HUES48 (cell line): ENCODE results near the gene PDZRN3.

Experiments
- H3K27ac ChIP-seq: one replicate; pipeline ENCODE4 v1.7.0; 2013; ENCODE audit warnings: low read depth, low read length, inconsistent platforms
- H3K27me3 ChIP-seq: 2 replicates; pipeline ENCODE4 v1.6.1; 2013; ENCODE audit warnings: mild to moderate bottlenecking, low read length; ENCODE audit not compliant: control insufficient read depth, insufficient read depth
- H3K36me3 ChIP-seq: 2 replicates; pipeline ENCODE4 v1.6.1; 2013; ENCODE audit warnings: low read length; ENCODE audit not compliant: control insufficient read depth, insufficient read depth
- H3K4me1 ChIP-seq: 2 replicates; pipeline ENCODE4 v1.6.1; 2013; ENCODE audit warnings: mild to moderate bottlenecking, low read length; ENCODE audit not compliant: control insufficient read depth, insufficient read depth
- H3K4me3 ChIP-seq: 2 replicates; pipeline ENCODE4 v1.5.1; 2013; ENCODE audit warnings: mild to moderate bottlenecking, low read depth, low read length
- H3K9ac ChIP-seq: 2 replicates; pipeline ENCODE4 v1.6.1; 2013; ENCODE audit warnings: mild to moderate bottlenecking, low read depth, low read length, moderate library complexity
- H3K9me3 ChIP-seq: 2 replicates; pipeline ENCODE4 v1.6.1; 2013; ENCODE audit warnings: low read length; ENCODE audit not compliant: control insufficient read depth, insufficient read depth

PDZRN3 gene

GRCh38 chr3:73605861-73606260 is 18.9 kb downstream of the PDZRN3 start:
- Histone ChIP-seq H3K9me3 (no peaks in the 10 kb centered on the region), H3K27ac (no peak overlapping the region), H3K27me3 (no peaks in the 10 kb centered on the region), H3K4me1 (0 out of 2 replicates have a peak, but pooled peaks cover 5% of the 10 kb centered on the region), H3K9ac (no peak overlapping the region), H3K36me3 (no peaks in the 10 kb centered on the region), H3K4me3 (no peak overlapping the region)

- Histone ChIP-seq H3K27me3 (no peaks in the 10 kb centered on the region), H3K4me1 (0 out of 2 replicates have a peak, but pooled peaks cover 5% of the 10 kb centered on the region)
Observed at GRCh38 chr3:73605412-73605811, 19.3 kb downstream of the PDZRN3 start.

GRCh38 chr3:73604451-73604850 is 20.3 kb downstream of the PDZRN3 start:
- H3K9me3 ChIP-seq, result no peaks in the 10 kb centered on the region
- no peak overlapping the region for H3K27ac ChIP-seq
- 0 out of 2 replicates have a peak, but pooled peaks cover 5% of the 10 kb centered on the region for H3K4me1 ChIP-seq
- H3K9ac ChIP-seq, result no peak overlapping the region
- no peaks in the 10 kb centered on the region for H3K27me3 ChIP-seq
- H3K36me3 ChIP-seq, result no peaks in the 10 kb centered on the region
- H3K4me3 ChIP-seq, result no peak overlapping the region

More at GRCh38 chr3:73605412-73605811, 19.3 kb downstream of the PDZRN3 start:
- Histone ChIP-seq H3K4me3 (no peak overlapping the region), H3K9ac (no peak overlapping the region), H3K36me3 (no peaks in the 10 kb centered on the region), H3K27ac (no peak overlapping the region), H3K9me3 (no peaks in the 10 kb centered on the region)

- no peaks in the 10 kb centered on the region for H3K9me3 ChIP-seq
- H3K27me3 ChIP-seq, result no peaks in the 10 kb centered on the region
- H3K4me1 ChIP-seq, result 0 out of 2 replicates have a peak, but pooled peaks cover 5% of the 10 kb centered on the region
- no peak overlapping the region for H3K27ac ChIP-seq
- H3K4me3 ChIP-seq, result no peak overlapping the region
- H3K36me3 ChIP-seq, result no peaks in the 10 kb centered on the region
- no peak overlapping the region for H3K9ac ChIP-seq
Observed at GRCh38 chr3:73603762-73604171, 21.0 kb downstream of the PDZRN3 start.

DNA sequence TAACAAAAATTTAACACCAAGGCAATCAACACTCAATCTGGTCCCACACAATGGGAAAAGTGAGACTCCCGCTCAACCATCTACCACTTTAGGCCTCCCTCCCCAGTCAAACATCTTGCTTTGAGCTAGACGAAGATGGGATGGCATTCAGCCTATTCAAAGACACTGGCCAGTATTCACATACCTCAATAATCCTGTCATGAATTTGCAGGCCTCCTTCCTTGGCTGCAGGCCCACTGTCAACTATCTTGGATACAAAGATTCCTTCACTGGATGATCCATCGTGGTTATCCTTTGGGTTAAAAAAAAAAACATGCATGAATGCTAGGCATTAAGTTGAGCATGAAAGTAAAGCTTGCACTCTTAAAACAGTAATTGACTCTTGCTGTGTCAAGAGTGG is 22.6 kb downstream of the PDZRN3 start:
- H3K4me3 ChIP-seq, result no peak overlapping the region
- H3K27me3 ChIP-seq, result no peaks in the 10 kb centered on the region
- H3K9me3 ChIP-seq, result no peaks in the 10 kb centered on the region
- H3K9ac ChIP-seq, result no peak overlapping the region
- H3K36me3 ChIP-seq, result no peaks in the 10 kb centered on the region
- 0 out of 2 replicates have a peak, but pooled peaks cover 5% of the 10 kb centered on the region for H3K4me1 ChIP-seq
- no peak overlapping the region for H3K27ac ChIP-seq

DNA sequence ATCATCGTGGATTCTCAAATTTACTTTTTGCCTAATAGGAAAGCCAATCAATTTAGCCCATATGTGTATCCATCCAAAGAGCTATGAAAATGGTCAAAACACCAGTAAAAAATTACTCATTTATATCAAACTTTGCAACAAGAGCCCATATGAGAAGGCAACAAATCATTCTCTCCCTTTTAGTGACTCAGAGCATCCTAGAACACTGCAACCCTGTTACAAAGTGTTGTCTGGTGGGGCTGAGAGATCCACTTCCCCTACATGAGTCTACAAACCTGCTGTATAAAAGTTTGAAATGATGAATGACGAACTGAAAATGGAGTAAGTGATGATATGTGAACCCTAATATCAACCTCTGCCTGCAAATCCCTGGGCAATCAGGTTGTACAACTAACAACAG is 23.3 kb downstream of the PDZRN3 start:
- Histone ChIP-seq H3K4me1 (0 out of 2 replicates have a peak, but pooled peaks cover 5% of the 10 kb centered on the region), H3K27ac (no peak overlapping the region), H3K36me3 (no peaks in the 10 kb centered on the region), H3K27me3 (no peaks in the 10 kb centered on the region), H3K9me3 (no peaks in the 10 kb centered on the region), H3K9ac (no peak overlapping the region), H3K4me3 (no peak overlapping the region)

GRCh38 chr3:73601011-73601410 is 23.7 kb downstream of the PDZRN3 start:
- Histone ChIP-seq H3K9ac (no peak overlapping the region), H3K4me3 (no peak overlapping the region), H3K4me1 (0 out of 2 replicates have a peak, but pooled peaks cover 5% of the 10 kb centered on the region)

GRCh38 chr3:73600293-73600938 is 24.3 kb downstream of the PDZRN3 start:
- H3K9me3 ChIP-seq, result no peaks in the 10 kb centered on the region

More at GRCh38 chr3:73601011-73601410, 23.7 kb downstream of the PDZRN3 start:
- Histone ChIP-seq H3K9me3 (no peaks in the 10 kb centered on the region), H3K36me3 (no peaks in the 10 kb centered on the region), H3K27me3 (no peaks in the 10 kb centered on the region), H3K27ac (no peak overlapping the region)

DNA sequence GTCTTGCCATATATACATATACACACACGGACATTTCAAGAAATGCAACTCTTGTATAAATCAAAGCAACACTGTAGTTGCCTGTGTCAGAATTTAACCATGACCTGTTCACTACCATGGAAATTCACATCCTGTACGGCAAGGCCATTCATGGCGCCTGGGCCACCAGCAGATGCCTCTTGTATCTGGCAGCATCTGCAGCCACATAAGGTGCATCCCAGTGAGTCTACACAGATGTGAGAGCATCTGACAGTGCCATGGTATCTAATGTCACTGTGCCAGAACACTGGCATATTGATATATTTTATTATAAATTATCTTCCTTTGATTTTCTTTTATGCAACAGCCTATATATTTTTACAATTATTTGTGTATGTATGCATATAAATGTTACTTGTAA is 25.1 kb downstream of the PDZRN3 start:
- Histone ChIP-seq H3K36me3 (no peaks in the 10 kb centered on the region), H3K4me1 (0 out of 2 replicates have a peak, but pooled peaks cover 5% of the 10 kb centered on the region), H3K4me3 (no peak overlapping the region), H3K27ac (no peak overlapping the region), H3K27me3 (no peaks in the 10 kb centered on the region), H3K9me3 (no peaks in the 10 kb centered on the region), H3K9ac (no peak overlapping the region)

More at GRCh38 chr3:73600293-73600938, 24.3 kb downstream of the PDZRN3 start:
- no peak overlapping the region for H3K4me3 ChIP-seq
- no peaks in the 10 kb centered on the region for H3K27me3 ChIP-seq
- H3K9ac ChIP-seq, result no peak overlapping the region
- H3K36me3 ChIP-seq, result no peaks in the 10 kb centered on the region
- 0 out of 2 replicates have a peak, but pooled peaks cover 5% of the 10 kb centered on the region for H3K4me1 ChIP-seq
- H3K27ac ChIP-seq, result no peak overlapping the region

DNA sequence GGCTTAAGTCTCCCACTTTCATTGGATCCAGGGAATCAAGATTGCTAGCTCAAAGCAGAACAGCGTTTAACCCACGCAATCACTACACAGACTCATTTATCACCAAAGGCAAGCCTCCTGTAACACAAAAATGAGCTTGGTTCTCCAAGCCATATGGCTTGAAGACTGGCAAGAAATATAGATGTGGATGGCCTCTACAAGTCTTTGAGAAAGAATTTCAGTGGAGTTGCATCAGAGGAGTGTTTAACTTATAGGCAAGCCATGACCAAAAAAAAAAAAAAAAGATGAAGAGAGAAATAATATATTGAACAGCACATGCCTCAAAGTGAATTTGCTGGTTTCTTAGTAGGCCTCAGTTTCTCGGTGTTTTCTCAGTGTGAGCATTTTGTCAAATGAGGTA is 27.3 kb downstream of the PDZRN3 start:
- Histone ChIP-seq H3K4me1 (0 out of 2 replicates have a peak, but pooled peaks cover 8% of the 10 kb centered on the region), H3K27me3 (peaks cover 3% of the 10 kb centered on the region; the same call in 1 of the 2 replicates), H3K36me3 (no peaks in the 10 kb centered on the region), H3K27ac (no peak overlapping the region), H3K9me3 (no peaks in the 10 kb centered on the region), H3K4me3 (no peak overlapping the region), H3K9ac (no peak overlapping the region)
